T follicular helper cell (primary cell): ENCODE results near the gene EIF2D.

Experiments
- DNase-seq: peaks from one replicate; pipeline ENCODE4 v3.0.0-alpha.2; 2020; ENCODE audit warnings: low read depth

Gene EIF2D

DNA sequence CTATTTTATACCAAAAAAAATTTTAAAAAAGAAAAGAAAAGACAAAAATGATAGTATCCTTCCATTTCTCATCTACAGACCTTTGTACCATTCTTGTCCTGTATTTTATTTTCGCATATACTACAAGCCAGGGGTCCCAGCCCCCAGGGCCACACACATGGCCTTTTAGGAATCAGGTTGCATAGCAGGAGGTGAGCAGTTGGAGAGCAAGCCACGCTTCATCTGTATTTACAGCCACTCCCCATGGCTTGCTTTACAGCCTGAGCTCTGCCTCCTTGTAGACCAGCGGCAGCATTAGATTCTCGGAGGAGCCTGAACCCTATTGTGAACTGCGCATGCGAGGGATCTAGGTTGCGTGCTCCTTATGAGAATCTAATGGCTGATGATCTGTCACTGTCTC, 65.2 kb downstream of the EIF2D start:
- no peak for DNase-seq

DNA sequence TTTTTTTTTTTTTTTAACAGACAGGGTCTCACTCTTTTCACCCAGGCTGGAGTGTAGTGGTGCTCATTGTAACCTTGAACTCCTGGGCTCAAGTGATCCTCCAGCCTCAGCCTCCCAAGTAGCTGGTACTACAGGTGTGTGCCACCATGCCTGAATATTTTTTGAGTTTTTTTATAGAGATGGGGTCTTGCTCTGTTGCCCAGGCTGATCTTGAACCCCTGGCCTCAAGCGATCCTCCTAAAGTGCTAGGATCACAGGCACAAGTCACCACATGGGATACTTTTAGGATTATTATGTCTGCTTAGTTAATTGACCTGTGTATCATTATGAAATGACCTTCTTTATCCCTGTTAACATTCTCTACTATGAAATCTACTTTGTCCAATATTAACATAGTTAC, 66.9 kb downstream of the EIF2D start:
- DNase-seq: no peak

DNA sequence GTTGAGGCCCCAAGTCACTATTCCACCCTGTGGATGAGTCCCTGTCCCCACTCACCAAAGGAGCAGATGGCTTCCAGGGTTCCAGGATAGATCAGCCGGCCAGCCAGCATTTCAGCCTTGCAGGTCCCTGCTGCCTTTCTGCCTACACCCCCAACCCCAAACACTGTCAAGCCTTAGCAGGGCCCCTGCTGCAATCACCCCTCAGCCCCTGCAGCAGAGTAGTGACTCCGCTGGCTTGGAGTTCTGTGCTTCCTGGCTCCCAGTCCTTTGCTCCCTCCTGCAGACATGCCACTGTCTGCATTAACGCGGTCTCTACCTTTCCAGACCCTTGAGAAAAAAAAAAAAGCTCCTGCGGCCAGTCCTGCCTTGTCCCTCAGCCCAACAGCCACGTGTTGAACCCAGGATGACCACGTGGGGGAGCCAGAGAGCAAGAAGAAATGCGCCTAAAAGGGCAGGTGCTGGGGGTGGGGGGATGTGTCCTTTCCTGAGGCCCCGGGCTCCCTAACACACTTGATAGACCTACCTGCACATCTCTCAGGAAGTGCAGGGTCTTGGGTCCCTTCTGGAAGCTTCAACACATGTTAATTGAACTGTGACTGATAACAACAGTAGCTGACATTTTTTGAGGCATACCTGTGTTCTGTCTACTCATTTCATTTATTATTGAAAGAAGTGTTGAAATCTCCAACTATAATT, 67.6 kb downstream of the EIF2D start:
- DNase-seq: peak; percentile 74
